ENCODE results near the gene LRRC31.
A peak's percentile ranks its signal among the peaks of the same experiment; 100 is the strongest.

The LRRC31 gene

GRCh38 chr3:169842960-169843359, 26.8 kb downstream of the LRRC31 start:
- ChIA-PET CTCF (interaction anchor here (1.1 kb wide), 1 partner anchor 20 kb away, joined by 3 read pairs; no protein-coding TSS in a partner anchor), POLR2A (no interaction called here)
- H3K27ac ChIP-seq (ENCODE audit: extremely low read depth, low read depth, low read length) = no peak overlapping the region
- no peak for TF ChIP-seq ZNF585B (tag by site-specific recombination; IDR thresholded peaks at IDR 0.05)
- TF ChIP-seq PRDM1 (tag by site-specific recombination; IDR thresholded peaks at IDR 0.05) = no peak
- no peak for TF ChIP-seq ZNF645 (tag by site-specific recombination; IDR thresholded peaks at IDR 0.05)
- H3K4me3 ChIP-seq (ENCODE audit: low read depth, low read length) = no peak overlapping the region
- no peaks in the 10 kb centered on the region for H3K4me1 ChIP-seq (ENCODE audit: control insufficient read depth, insufficient read depth, low read length)
- H3K36me3 ChIP-seq (ENCODE audit: control insufficient read depth in 2 of 2, insufficient read depth in 1 of 2, low read length in 2 of 2) = no peaks in the 10 kb centered on the region
- H3K9me3 ChIP-seq (ENCODE audit: control insufficient read depth, insufficient read depth, low read depth, low read length) = no peaks in the 10 kb centered on the region

GRCh38 chr3:169841171-169841570, 28.6 kb downstream of the LRRC31 start:
- no peak overlapping the region for H3K4me3 ChIP-seq (ENCODE audit: low read depth, low read length)
- H3K27ac ChIP-seq (ENCODE audit: extremely low read depth, low read depth, low read length) = no peak overlapping the region
- ChIA-PET POLR2A (no interaction called here), CTCF (no interaction called here)
- no peaks in the 10 kb centered on the region for H3K4me1 ChIP-seq (ENCODE audit: control insufficient read depth, insufficient read depth, low read length)
- H3K9me3 ChIP-seq (ENCODE audit: control insufficient read depth, insufficient read depth, low read depth, low read length) = no peaks in the 10 kb centered on the region
- TF ChIP-seq ZIC2 (tag by site-specific recombination; IDR thresholded peaks at IDR 0.05) (peak; percentile 38), ZNF133 (tag by site-specific recombination; IDR thresholded peaks at IDR 0.05) (no peak), ZBTB17 (tag by site-specific recombination; IDR thresholded peaks at IDR 0.05) (0 out of 2 replicates have a peak, but pooled peaks have one; percentile 22), ZNF2 (tag by site-specific recombination; IDR thresholded peaks at IDR 0.05) (no peak), ZNF747 (tag by site-specific recombination; IDR thresholded peaks at IDR 0.05) (no peak)
- no peaks in the 10 kb centered on the region for H3K36me3 ChIP-seq (ENCODE audit: control insufficient read depth in 2 of 2, insufficient read depth in 1 of 2, low read length in 2 of 2)

DNA sequence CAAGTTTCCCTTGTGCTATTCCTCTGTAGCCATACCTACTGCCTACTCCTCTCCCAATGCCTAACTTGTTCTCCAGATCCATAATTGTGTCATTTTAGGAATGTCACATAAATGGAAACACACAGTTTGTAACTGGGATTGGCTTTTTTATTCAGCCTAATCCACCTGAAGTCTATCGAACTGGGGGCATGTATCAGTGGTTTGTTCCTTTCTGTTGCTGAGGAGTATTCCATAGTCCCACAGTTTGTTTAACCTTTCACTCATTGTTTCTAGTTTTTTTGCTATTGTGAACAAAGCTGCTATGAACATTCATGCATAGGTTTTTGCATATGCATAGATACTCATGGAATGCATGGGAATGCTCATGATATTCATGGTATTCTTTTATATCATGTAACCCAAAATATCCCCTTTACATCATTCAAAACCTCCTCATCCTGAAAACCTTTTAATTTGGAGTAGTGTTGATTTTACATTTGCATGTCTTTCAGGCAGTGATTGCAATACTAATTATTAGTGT, 31.2 kb downstream of the LRRC31 start:
- no peak overlapping the region for H3K4me3 ChIP-seq (ENCODE audit: low read depth, low read length)
- CTCF ChIA-PET = no interaction called here
- no peaks in the 10 kb centered on the region for H3K4me1 ChIP-seq (ENCODE audit: control insufficient read depth, insufficient read depth, low read length)
- no peaks in the 10 kb centered on the region for H3K36me3 ChIP-seq (ENCODE audit: control insufficient read depth in 2 of 2, insufficient read depth in 1 of 2, low read length in 2 of 2)
- H3K9me3 ChIP-seq (ENCODE audit: control insufficient read depth, insufficient read depth, low read depth, low read length) = no peaks in the 10 kb centered on the region
- H3K27ac ChIP-seq (ENCODE audit: extremely low read depth, low read depth, low read length) = no peak overlapping the region
- POLR2A ChIA-PET = no interaction called here
- TF ChIP-seq BCL11A (tag by site-specific recombination; IDR thresholded peaks at IDR 0.05; ENCODE audit: low read depth) (no peak), ZNF362 (tag by site-specific recombination; IDR thresholded peaks at IDR 0.05) (no peak), ZNF169 (tag by site-specific recombination; IDR thresholded peaks at IDR 0.05) (no peak), AEBP2 (tag by site-specific recombination; IDR thresholded peaks at IDR 0.05; ENCODE audit: borderline replicate concordance) (no peak), ZNF280D (tag by site-specific recombination; IDR thresholded peaks at IDR 0.05) (no peak), TCF7L2 (IDR thresholded peaks at IDR 0.05; ENCODE audit: borderline replicate concordance, low read depth, low read length) (no peak), GFI1B (tag by site-specific recombination; IDR thresholded peaks at IDR 0.05) (no peak), ZNF266 (tag by site-specific recombination; IDR thresholded peaks at IDR 0.05; ENCODE audit: low read depth) (no peak), RBAK (tag by site-specific recombination; IDR thresholded peaks at IDR 0.05) (no peak), ZNF621 (tag by site-specific recombination; IDR thresholded peaks at IDR 0.05) (no peak)
- TF ChIP-seq, protein P1, sequence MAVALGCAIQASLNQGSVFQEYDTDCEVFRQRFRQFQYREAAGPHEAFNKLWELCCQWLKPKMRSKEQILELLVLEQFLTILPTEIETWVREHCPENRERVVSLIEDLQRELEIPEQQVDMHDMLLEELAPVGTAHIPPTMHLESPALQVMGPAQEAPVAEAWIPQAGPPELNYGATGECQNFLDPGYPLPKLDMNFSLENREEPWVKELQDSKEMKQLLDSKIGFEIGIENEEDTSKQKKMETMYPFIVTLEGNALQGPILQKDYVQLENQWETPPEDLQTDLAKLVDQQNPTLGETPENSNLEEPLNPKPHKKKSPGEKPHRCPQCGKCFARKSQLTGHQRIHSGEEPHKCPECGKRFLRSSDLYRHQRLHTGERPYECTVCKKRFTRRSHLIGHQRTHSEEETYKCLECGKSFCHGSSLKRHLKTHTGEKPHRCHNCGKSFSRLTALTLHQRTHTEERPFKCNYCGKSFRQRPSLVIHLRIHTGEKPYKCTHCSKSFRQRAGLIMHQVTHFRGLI (tag by site-specific recombination; IDR thresholded peaks at IDR 0.05) = no peak
- TF ChIP-seq, protein P2, sequence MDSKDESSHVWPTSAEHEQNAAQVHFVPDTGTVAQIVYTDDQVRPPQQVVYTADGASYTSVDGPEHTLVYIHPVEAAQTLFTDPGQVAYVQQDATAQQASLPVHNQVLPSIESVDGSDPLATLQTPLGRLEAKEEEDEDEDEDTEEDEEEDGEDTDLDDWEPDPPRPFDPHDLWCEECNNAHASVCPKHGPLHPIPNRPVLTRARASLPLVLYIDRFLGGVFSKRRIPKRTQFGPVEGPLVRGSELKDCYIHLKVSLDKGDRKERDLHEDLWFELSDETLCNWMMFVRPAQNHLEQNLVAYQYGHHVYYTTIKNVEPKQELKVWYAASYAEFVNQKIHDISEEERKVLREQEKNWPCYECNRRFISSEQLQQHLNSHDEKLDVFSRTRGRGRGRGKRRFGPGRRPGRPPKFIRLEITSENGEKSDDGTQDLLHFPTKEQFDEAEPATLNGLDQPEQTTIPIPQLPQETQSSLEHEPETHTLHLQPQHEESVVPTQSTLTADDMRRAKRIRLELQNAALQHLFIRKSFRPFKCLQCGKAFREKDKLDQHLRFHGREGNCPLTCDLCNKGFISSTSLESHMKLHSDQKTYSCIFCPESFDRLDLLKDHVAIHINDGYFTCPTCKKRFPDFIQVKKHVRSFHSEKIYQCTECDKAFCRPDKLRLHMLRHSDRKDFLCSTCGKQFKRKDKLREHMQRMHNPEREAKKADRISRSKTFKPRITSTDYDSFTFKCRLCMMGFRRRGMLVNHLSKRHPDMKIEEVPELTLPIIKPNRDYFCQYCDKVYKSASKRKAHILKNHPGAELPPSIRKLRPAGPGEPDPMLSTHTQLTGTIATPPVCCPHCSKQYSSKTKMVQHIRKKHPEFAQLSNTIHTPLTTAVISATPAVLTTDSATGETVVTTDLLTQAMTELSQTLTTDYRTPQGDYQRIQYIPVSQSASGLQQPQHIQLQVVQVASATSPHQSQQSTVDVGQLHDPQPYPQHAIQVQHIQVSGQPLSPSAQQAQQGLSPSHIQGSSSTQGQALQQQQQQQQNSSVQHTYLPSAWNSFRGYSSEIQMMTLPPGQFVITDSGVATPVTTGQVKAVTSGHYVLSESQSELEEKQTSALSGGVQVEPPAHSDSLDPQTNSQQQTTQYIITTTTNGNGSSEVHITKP (tag by site-specific recombination; IDR thresholded peaks at IDR 0.05) = no peak
